A673 (cell line): ENCODE results near the gene CCDC159.

Experiments used
- CTCF ChIP-seq: fragments of 300-800, 200-600 bp; sonication (generic); conservative IDR thresholded peaks from 2 replicates; pipeline ENCODE4 v1.5.1; 2017; ENCODE audit warnings: low read depth, mild to moderate bottlenecking, antibody characterized with exemption, low read length, moderate library complexity, mixed read lengths
- EZH2 ChIP-seq: fragments of 200-600 bp; sonication (generic); IDR thresholded peaks from 2 replicates; pipeline ENCODE4 v1.6.1; 2017; ENCODE audit warnings: borderline replicate concordance, low read depth, mild to moderate bottlenecking, mixed read lengths, antibody characterized with exemption, low read length; ENCODE audit not compliant: poor library complexity, severe bottlenecking

- no peak for TF ChIP-seq EZH2
- TF ChIP-seq CTCF: no peak
Measured at GRCh38 chr19:11364935-11365334, 18.6 kb downstream of the CCDC159 start.
